ENCODE measurements around the gene GID8.
"Not testable (repeated sequence)": the region's sequence is repeated elsewhere in the genome, so short reads cannot be mapped to it uniquely, and the experiment has no call there.

GID8 gene

GRCh38 chr20:62958388-62959100 lies 20.6 kb downstream of the GID8 start:
- no peak for DNase-seq (ENCODE audit: low spot score)

GRCh38 chr20:62959101-62959971 lies 21.4 kb downstream of the GID8 start:
- DNase-seq (ENCODE audit: low spot score) = no peak

DNA sequence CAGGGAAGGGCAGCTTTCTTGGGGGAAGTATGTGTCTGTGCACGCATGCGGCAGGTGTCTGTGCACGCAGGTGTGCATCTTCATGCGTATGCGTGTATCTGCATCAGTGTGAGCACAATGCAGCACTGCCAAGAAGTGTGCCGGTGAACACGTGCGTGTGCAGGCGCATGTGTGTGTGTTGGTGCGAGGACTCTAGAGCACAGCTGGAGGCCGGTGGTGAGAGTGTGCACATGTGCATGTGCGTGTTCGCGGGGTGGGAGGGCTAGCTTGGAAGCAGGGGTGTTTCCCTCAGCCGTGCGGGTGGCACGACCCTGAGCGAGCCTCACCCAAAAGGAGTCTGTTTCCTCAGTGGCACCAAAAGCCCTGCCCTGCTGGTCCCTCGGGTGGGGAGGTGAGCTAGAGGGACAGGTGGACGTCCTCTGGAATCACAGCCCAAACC lies 22.1 kb downstream of the GID8 start:
- DNase-seq (ENCODE audit: low spot score) = no peak

DNA sequence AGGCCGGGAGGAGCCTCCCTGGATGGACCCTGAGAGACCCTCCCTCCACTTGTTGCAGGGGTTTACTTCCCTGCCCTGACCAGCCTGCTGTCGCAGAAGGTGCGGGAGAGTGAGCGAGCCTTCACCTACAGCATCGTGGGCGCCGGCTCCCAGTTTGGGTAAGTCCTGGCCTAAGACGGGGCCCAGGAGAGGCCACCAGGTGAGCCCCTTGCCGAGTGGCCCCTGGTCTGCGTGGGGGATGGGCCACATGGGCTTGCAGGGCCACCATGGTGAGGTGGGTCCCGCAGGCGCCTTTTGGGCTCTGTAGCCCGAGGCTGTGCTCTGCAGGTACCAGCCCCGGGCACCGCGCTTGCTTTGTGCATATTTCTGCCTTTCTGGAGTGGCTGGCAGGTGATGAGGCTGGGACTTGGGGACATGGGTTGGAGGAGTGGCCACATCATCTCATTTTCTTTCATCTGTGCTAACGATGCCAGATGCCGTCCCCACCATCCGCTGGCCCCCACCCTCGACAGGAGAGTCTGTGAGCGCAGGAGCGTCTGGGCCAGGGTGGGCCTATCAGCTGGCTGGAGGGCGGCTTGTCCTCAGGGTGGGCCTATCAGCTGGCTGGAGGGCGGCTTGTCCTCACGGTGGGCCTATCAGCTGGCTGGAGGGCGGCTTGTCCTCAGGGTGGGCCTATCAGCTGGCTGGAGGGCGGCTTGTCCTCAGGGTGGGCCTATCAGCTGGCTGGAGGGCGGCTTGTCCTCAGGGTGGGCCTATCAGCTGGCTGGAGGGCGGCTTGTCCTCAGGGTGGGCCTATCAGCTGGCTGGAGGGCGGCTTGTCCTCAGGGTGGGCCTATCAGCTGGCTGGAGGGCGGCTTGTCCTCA lies 22.7 kb downstream of the GID8 start:
- DNase-seq (ENCODE audit: low spot score) = not testable (repeated sequence)

DNA sequence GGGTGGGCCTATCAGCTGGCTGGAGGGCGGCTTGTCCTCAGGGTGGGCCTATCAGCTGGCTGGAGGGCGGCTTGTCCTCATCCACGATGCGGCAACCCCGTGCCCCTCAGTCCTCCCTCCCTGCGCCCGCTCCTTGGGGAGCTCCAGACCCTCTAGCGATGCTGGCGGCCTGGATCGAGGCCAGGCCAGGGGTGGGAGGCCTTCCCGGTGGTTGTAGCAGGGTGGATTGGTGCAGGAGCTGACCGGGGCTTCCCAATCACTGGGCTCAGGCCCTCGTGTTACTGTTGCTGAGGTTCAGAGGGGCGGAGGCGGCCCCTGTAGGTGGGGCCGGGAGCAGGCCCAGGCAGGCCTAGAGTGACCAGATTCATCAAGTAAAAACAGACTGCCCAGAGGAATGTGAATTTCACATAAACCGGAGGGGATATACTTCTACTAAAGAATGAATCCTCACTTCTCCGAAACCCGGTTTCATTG lies 23.4 kb downstream of the GID8 start:
- DNase-seq (ENCODE audit: low spot score) = no peak

DNA sequence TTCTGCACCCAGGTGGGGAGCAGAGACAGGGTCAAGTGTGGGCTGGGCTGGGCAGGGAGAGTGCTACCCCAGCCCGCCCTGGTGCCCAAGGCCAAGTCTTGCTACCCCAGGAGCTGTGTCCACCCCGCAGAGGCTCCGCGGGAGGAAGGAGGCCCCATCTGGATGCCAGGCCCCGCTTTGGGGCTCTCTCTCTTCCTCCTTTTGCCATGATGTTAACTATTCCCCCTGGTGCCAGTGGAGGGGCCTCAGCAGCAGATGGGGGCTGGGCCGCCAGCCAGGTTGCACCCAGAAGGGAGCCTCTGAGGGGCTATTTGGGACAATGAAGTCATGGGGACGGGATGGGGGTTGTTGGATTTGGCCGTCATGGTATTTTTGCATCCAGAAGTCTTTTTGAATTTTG lies 23.9 kb downstream of the GID8 start:
- no peak for DNase-seq (ENCODE audit: low spot score)

GRCh38 chr20:62962221-62962879 lies 24.4 kb downstream of the GID8 start:
- DNase-seq (ENCODE audit: low spot score) = no peak

- DNase-seq (ENCODE audit: low spot score) = no peak
Measured at GRCh38 chr20:62962891-62963613, 25.1 kb downstream of the GID8 start.

- DNase-seq (ENCODE audit: low spot score) = no peak
Measured at GRCh38 chr20:62963614-62964397, 25.9 kb downstream of the GID8 start.

DNA sequence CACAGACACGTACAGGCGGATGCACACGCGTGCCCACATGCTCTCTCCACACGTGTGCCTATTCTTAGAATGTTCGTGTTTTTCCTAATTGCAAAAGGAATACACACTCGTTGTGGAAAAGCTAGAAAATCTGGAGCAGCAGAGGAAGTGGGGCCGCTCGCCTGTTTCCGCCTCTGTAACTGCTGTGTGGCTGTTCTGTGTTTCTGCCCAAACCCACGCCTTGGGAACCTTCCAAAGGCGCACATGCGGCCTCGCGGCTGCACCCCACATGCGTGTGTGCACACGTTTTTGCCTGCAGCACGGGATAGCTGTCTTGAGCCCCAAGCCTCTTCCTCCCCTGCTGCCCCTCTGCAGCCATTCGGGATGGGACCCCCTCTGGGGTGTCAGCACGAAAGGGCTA lies 26.8 kb downstream of the GID8 start:
- no peak for DNase-seq (ENCODE audit: low spot score)

DNA sequence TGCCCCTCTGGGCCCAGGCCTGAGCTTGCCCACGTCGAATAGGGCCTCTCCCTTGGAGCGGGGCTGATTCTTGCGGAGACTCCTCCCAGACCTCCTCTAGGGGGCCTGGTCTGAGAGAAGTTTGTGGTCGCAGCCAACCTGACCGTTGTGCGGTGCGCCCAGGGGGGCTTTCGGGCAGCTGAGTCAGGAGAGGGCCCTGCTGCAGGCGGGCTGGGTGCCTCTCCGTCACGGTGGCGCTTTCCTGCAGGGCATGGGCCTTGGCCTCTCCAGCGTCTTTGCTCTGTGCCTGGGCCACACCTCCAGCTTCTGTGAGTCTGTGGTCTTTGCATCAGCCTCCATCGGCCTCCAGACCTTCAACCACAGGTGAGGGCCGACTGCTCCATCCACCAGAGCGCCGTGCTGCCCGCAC lies 27.4 kb downstream of the GID8 start:
- DNase-seq (ENCODE audit: low spot score) = no peak

- DNase-seq (ENCODE audit: low spot score) = no peak
Measured at GRCh38 chr20:62966212-62967148, 28.5 kb downstream of the GID8 start.

DNA sequence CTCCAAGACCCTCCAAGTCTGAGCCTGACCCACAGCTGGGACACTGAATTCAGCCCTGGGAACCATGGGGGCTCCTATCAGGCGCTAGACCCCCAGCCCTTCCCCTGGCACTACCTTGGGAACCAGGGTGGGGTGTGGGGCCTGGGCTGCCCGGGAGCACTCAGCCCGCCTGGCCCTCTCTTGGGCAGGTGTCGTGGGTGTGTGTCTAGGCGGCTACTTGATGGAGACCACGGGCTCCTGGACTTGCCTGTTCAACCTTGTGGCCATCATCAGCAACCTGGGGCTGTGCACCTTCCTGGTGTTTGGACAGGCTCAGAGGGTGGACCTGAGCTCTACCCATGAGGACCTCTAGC lies 29.2 kb downstream of the GID8 start:
- DNase-seq (ENCODE audit: low spot score) = no peak

- DNase-seq (ENCODE audit: low spot score) = no peak
Measured at GRCh38 chr20:62967628-62968351, 29.8 kb downstream of the GID8 start.

- no peak for DNase-seq (ENCODE audit: low spot score)
Measured at GRCh38 chr20:62968378-62969178, 30.6 kb downstream of the GID8 start.

GRCh38 chr20:62969179-62969760 lies 31.3 kb downstream of the GID8 start:
- DNase-seq (ENCODE audit: low spot score) = no peak

DNA sequence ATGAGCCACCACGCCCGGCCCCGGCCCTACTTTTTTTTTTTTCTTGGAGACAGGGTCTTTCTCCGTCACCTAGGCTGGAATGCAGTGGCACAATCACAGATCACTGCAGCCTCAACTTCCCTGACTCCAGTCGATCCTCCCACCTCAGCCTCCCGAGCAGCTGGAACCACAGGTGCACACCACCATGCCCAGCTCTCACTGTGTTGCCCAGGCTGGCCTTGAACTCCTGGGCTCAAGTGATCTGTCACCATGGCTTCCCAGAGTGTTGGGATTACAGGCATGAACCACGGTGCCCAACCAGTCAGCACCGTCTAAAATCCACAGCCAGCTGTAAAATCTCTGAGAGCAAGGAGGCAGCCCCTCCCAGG lies 32.0 kb downstream of the GID8 start:
- DNase-seq (ENCODE audit: low spot score) = no peak
